GM18505 (cell line): ENCODE results near the gene RPL10A.

Source experiments
- ATAC-seq: cut with Tn5 transposase; IDR thresholded peaks from one replicate; pipeline ENCODE4 v1.9.1; 2021; ENCODE audit not compliant: unreplicated experiment
- POLR2A ChIP-seq: IDR thresholded peaks from 4 replicates; pipeline ENCODE4 v1.6.1; 2011; ENCODE audit warnings: borderline replicate concordance; ENCODE audit not compliant: insufficient read depth, insufficient read length; ENCODE audit errors: extremely low read depth

RPL10A gene

GRCh38 chr6:35496841-35497570 lies 28.8 kb downstream of the RPL10A start, which contains the start of gene TEAD3:
Gene TEAD3 (minus strand): TSS chr6:35497079.
- ATAC-seq = no peak
- no peak for TF ChIP-seq POLR2A

GRCh38 chr6:35497571-35498421 lies 29.6 kb downstream of the RPL10A start:
- TF ChIP-seq POLR2A = no peak
- no peak for ATAC-seq

GRCh38 chr6:35498422-35499067 lies 30.3 kb downstream of the RPL10A start:
- no peak for TF ChIP-seq POLR2A
- no peak for ATAC-seq

GRCh38 chr6:35499372-35499771 lies 31.2 kb downstream of the RPL10A start:
- TF ChIP-seq POLR2A = no peak
- no peak for ATAC-seq

- TF ChIP-seq POLR2A = no peak
- no peak for ATAC-seq
These were observed 32.6 kb downstream of the RPL10A start for GRCh38 chr6:35500782-35501181.

GRCh38 chr6:35501784-35502183 lies 33.6 kb downstream of the RPL10A start:
- ATAC-seq = no peak
- TF ChIP-seq POLR2A = no peak

- ATAC-seq = no peak
- TF ChIP-seq POLR2A = no peak
These were observed 35.3 kb downstream of the RPL10A start for GRCh38 chr6:35503534-35503933.

GRCh38 chr6:35505999-35506412 lies 37.8 kb downstream of the RPL10A start:
- no peak for TF ChIP-seq POLR2A
- no peak for ATAC-seq

GRCh38 chr6:35506536-35506935 lies 38.3 kb downstream of the RPL10A start:
- no peak for TF ChIP-seq POLR2A
- ATAC-seq = no peak

GRCh38 chr6:35507221-35507620 lies 39.0 kb downstream of the RPL10A start:
- no peak for TF ChIP-seq POLR2A
- no peak for ATAC-seq

- no peak for ATAC-seq
- no peak for TF ChIP-seq POLR2A
These were observed 39.8 kb downstream of the RPL10A start for GRCh38 chr6:35508027-35508426.

- ATAC-seq = no peak
- TF ChIP-seq POLR2A = no peak
These were observed 40.3 kb downstream of the RPL10A start for GRCh38 chr6:35508542-35508941.

- ATAC-seq = no peak
- TF ChIP-seq POLR2A = no peak
These were observed 42.8 kb downstream of the RPL10A start for GRCh38 chr6:35510916-35511561.
